GM12801 (cell line): ENCODE measurements around the gene COX6A1.

ENCODE experiments used
- TF ChIP-seq, protein P1 (sequence below): IDR thresholded peaks from one replicate; pipeline ENCODE4 v1.5.1; 2011; ENCODE audit warnings: control low read depth; ENCODE audit not compliant: insufficient read length; ENCODE audit errors: extremely low read depth

COX6A1 gene

DNA sequence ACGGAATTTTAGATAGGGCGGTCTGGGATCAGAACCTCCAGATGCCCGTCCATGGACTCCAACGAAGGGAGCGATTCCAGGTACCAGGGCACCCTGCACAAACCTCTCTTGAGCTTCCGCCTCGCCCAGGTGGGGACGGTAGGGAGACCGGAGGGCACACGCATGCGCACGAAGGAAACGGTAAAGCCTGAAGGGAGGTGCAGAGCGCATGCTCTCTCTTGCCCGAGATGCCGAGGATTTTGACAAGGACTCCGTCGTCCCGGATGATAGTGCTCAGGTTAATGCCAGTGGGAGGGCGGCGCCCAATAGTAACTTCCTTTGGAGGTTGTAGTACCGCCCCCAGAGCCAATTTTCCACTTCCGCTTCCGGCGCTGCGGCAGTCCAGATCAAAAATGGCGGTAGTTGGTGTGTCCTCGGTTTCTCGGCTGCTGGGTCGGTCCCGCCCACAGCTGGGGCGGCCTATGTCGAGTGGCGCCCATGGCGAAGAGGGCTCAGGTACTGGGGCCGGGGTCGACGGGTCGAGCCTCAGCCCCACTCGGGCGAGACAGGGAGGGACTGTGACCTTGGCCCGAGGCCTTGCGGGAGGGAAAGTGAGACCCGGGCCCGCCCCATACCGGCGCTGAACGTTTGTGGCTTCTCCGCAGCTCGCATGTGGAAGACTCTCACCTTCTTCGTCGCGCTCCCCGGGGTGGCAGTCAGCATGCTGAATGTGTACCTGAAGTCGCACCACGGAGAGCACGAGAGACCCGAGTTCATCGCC lies at the start of gene COX6A1:
Gene COX6A1, plus strand, starts transcription at position 379 of the 760 bp plus-strand sequence. Its CDS starts 14 bp downstream, at position 393.
- TF ChIP-seq, protein P1, sequence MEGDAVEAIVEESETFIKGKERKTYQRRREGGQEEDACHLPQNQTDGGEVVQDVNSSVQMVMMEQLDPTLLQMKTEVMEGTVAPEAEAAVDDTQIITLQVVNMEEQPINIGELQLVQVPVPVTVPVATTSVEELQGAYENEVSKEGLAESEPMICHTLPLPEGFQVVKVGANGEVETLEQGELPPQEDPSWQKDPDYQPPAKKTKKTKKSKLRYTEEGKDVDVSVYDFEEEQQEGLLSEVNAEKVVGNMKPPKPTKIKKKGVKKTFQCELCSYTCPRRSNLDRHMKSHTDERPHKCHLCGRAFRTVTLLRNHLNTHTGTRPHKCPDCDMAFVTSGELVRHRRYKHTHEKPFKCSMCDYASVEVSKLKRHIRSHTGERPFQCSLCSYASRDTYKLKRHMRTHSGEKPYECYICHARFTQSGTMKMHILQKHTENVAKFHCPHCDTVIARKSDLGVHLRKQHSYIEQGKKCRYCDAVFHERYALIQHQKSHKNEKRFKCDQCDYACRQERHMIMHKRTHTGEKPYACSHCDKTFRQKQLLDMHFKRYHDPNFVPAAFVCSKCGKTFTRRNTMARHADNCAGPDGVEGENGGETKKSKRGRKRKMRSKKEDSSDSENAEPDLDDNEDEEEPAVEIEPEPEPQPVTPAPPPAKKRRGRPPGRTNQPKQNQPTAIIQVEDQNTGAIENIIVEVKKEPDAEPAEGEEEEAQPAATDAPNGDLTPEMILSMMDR, result no peak

DNA sequence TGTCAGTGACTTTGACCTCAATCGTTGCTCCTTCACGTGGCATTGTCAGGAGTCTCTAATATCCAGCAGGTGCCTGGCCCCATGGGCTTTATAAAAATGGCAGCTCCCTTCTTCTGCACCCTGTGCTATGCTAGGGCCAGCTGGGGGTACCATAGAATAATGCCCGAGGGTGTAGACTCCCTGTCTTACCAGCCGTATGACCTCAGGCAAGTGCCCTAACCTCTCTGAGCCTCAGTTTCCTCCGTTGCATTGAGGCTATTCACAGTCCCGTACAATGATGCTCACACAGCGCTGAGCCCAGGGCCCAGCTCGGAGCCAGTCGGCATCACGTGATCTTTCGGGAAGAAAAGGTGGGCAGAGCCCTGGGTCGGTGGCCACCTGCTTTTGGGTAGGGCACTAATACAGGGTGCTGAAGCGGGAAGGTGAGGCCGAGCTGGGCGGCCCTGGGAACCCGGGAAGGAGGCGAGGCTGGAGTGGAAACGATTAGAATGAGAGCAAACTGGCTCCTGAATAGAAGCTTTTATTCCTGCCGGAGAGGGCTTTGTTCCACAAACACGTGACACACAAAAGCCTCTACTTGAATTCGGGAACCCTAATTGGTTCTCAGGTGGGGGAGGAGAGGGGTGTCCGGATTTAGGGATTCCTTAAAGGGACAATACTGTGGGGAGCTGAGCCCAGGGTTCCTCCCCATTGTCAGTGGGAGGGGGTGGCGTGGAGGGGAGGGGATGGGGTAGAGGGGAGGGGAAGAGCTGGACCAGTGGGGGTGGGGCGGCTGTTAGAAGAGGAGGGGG lies 49.0 kb upstream of the COX6A1 start:
- TF ChIP-seq, protein P1, result no peak

DNA sequence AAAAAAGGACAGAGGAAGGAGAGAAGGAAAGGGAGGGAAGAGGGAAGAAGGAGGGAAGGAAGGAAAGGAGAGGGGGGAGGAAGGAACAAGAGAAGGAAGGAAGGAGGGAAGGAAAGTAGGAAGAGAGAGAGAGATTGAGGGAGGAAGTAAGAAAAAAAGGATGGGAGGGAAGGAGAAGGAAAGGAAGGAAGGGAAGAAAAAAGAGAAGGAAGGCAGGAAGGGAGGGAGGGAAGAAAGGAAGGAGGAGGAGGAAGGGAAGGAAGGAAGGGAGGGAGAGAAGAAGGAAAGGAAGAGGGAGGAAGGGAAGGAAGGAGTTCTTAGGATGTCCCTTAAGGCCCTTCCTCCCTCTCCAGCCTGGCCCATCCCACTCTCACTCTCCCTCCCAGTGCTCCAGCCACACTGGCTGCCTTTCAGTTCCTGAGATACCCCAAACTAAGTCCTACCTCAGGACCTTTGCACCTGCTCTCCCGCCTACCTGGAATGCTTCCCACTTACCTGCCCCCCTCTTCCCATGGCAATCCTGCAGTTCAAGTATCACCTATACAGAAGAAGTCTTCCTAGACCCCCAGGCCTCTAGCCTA lies 47.3 kb upstream of the COX6A1 start:
- TF ChIP-seq, protein P1, result no peak

DNA sequence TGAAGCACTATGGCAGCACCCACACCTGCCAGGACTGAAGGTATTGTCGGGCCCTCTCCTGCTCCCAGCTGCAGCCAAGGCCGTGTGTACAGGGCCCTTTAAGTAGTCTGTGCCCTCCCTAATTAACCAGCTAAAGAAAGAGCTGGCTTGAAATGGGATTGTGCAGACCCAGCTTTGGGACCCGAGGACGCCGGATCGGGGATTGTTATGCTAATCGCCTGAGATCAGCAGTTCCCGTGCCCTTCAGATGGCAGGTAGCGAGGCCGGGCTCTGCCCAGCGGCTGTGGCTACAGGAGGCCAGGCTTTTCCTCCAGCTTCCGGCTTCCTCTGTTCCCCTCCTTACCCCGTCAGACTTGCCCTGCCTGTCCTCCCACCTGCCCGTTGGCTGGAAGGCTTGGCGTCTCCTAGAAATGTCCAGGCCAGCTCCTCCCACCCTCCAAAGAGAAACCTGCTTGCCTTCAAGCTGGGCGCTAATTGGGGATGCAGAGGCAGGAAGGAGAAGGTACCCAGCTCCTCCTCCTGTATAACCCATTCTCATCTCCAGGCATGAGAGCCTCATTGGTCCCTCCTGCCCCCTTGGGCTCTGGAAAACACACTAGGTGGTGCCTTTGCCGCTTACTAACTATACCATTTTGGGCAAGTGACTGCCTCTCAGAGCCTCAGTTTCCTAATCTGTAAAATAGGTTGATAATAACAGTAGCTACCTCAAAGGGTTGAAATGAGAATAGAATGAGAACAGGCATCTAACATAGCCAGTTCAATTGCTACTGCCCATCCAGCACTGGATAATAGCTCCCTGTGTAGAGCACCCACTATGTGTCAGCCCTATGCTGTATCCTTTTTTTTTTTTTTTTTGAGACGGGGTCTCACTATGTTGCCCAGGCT lies 43.2 kb upstream of the COX6A1 start:
- TF ChIP-seq, protein P1, result no peak

DNA sequence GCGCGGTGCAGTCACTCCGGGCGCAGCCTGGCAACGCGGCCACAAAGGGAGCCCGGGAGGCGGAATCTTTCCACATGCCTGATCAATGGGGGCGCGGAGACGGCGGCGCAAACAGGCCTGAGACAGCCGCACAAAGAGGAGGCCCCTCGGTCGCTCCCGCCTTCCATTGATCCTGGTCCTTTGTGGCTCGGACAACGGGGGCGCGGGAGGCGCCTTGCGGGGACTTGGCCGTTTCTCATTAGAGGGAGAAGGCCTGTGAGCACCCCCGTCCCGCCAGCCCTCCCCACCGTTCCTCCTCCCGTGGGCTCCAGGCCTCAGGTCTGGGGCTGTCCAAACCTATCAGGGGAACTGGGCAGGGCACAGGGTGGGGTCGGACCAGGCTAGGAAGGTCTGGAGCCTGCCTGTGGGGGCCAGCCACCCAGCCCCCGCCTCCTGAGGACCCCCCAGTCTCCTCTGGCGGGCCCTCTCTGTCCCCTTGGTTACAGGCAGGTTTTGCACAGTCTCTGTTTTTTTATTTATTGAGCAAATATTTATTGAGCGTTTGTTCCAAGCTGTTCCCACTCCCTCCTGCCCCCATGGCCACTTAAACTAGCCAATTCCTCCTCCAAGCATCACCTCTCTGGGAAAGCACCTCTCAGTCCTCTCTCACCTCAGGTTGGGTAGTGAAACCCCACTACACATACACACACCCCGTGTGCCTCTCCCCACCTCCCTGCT lies 39.9 kb upstream of the COX6A1 start:
- TF ChIP-seq, protein P1, result no peak

DNA sequence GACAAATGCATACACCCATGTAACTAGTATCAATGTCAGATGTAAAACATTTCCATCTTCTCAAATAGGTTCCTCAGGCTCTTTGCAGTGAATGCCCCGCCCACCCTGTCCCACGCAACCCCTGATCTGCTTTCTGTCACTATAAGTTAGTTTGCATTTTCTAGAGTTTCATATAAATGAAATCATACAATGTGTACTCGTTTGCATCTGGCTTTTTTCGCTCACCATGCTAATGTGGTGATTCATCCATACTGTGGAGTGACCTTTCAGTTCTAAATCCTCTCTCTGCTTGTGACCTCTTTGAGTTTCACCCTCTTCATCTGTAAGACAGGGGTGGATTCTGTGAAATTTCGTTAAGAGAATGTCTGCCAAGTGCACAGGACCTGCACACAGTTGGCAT lies 38.4 kb upstream of the COX6A1 start:
- TF ChIP-seq, protein P1, result no peak
